HL-60 (cell line): ENCODE results near the gene FECH.

Experiments
- DNase-seq, 2 experiments: peaks; one replicate each; pipeline ENCODE4 v3.0.0-alpha.2; 2010 to 2020; ENCODE audit warnings: low read depth in 1 of 2, low spot score in 1 of 2
- H3K27ac ChIP-seq: fragments of 250-450 bp; sonication (Bioruptor Pico); replicated peaks from 2 replicates; pipeline ENCODE4 v1.5.1; 2020; ENCODE audit warnings: mild to moderate bottlenecking, moderate library complexity
- H3K27me3 ChIP-seq: fragments of 250-450 bp; sonication (Bioruptor Pico); 2 replicates; pipeline ENCODE4 v1.5.1; 2021; ENCODE audit warnings: mild to moderate bottlenecking, moderate library complexity; ENCODE audit not compliant: insufficient read depth, poor library complexity, severe bottlenecking
- H3K4me3 ChIP-seq: replicated peaks from 2 replicates; pipeline ENCODE4 v1.5.1; 2011; ENCODE audit warnings: mild to moderate bottlenecking, control low read depth, low read length; ENCODE audit not compliant: insufficient read depth
- CTCF ChIP-seq: IDR thresholded peaks from one replicate; pipeline ENCODE4 v1.5.1; 2011; ENCODE audit warnings: low read length, control low read depth, inconsistent platforms; ENCODE audit not compliant: insufficient read depth
- GABPA ChIP-seq: IDR thresholded peaks from 2 replicates; pipeline ENCODE4 v1.6.1; 2012; ENCODE audit warnings: low read depth
- POLR2AphosphoS5 ChIP-seq: IDR thresholded peaks from 2 replicates; pipeline ENCODE4 v1.6.1; 2012; ENCODE audit warnings: low read depth
- REST ChIP-seq: IDR thresholded peaks from 2 replicates; pipeline ENCODE4 v1.6.1; 2012; ENCODE audit warnings: low read depth; ENCODE audit not compliant: insufficient replicate concordance
- SPI1 ChIP-seq: IDR thresholded peaks from 2 replicates; pipeline ENCODE4 v1.6.1; 2012; ENCODE audit warnings: low read depth, mild to moderate bottlenecking, borderline replicate concordance

The FECH gene

GRCh38 chr18:57583297-57583835 is 3.1 kb downstream of the FECH start:
- no peak overlapping the region for H3K27ac ChIP-seq
- TF ChIP-seq SPI1, result no peak
- no peak for TF ChIP-seq POLR2AphosphoS5
- no peak for TF ChIP-seq REST
- no peak for TF ChIP-seq GABPA
- TF ChIP-seq CTCF, result no peak
- H3K27me3 ChIP-seq, result no peaks in the 10 kb centered on the region
- DNase-seq, result no peak
- H3K4me3 ChIP-seq, result no peak overlapping the region

GRCh38 chr18:57581301-57581934 is 5.1 kb downstream of the FECH start:
- peak overlapping the region; percentile 32 for H3K27ac ChIP-seq
- no peaks in the 10 kb centered on the region for H3K27me3 ChIP-seq
- peak; percentile 45 to 89 for DNase-seq
- H3K4me3 ChIP-seq, result no peak overlapping the region
- TF ChIP-seq CTCF, result no peak
- no peak for TF ChIP-seq REST
- TF ChIP-seq POLR2AphosphoS5, result peak; percentile 36; the same call in 1 of the 2 replicates
- TF ChIP-seq SPI1, result peak; percentile 86
- no peak for TF ChIP-seq GABPA

- Histone ChIP-seq H3K4me3 (no peak overlapping the region), H3K27ac (no peak overlapping the region), H3K27me3 (no peaks in the 10 kb centered on the region)
- no peak for TF ChIP-seq SPI1
- TF ChIP-seq GABPA, result no peak
- TF ChIP-seq CTCF, result no peak
- TF ChIP-seq POLR2AphosphoS5, result no peak
- TF ChIP-seq REST, result no peak
- no peak for DNase-seq
These were observed 6.6 kb downstream of the FECH start for GRCh38 chr18:57579934-57580333.
